PC-9 (cell line): Measurements from ENCODE around the gene CEP57L1. TPM values are rescaled to one million over a fixed set of nuclear protein-coding genes. Genes with fewer than 3 reads are reported as not detected.

Source experiments
- BruUV-seq: library from RNA; stranded (reverse); fragments of 400-500 nt; replicated peaks from 2 replicates; lab custom pipeline; 2021; lab: Mats Ljungman, UMichigan
- CTCF ChIA-PET: fragments of 300-600 bp; sonication (Branson Sonifier 250); formaldehyde crosslinking; loops from one replicate; lab custom pipeline; 2022; ENCODE audit warnings: antibody characterized with exemption; lab: Charles Lee
- POLR2A ChIA-PET: fragments of 300-600 bp; sonication (Branson Sonifier 250); formaldehyde crosslinking; loops from one replicate; lab custom pipeline; 2022; ENCODE audit warnings: antibody characterized with exemption; ENCODE audit not compliant: unreplicated experiment; lab: Charles Lee
- DNase-seq, 2 experiments: peaks; one replicate each; pipeline versions ENCODE4 v3.0.0 to v3.0.0-alpha.2; 2015 to 2022; ENCODE audit warnings: mixed read lengths in 1 of 2
- H2AFZ ChIP-seq: fragments of 200-600 bp; sonication (generic); 2 replicates; pipeline ENCODE4 v1.8.1; 2017; ENCODE audit warnings: antibody characterized with exemption
- H3F3A ChIP-seq: fragments of 200-600 bp; sonication (generic); 2 replicates; pipeline ENCODE4 v1.8.1; 2017; ENCODE audit warnings: antibody characterized with exemption, mild to moderate bottlenecking, low read depth; ENCODE audit not compliant: insufficient read depth
- H3K27ac ChIP-seq: fragments of 200-600 bp; sonication (generic); 2 replicates; pipeline ENCODE4 v1.6.1; 2016; ENCODE audit warnings: mixed run types
- H3K27me3 ChIP-seq: fragments of 200-600 bp; sonication (generic); 2 replicates; pipeline ENCODE4 v1.6.1; 2016; ENCODE audit warnings: low read depth, mixed run types; ENCODE audit not compliant: insufficient read depth
- H3K36me3 ChIP-seq: fragments of 200-600 bp; sonication (generic); 2 replicates; pipeline ENCODE4 v1.6.1; 2016; ENCODE audit warnings: low read depth, mixed run types
- H3K4me1 ChIP-seq: fragments of 200-600 bp; sonication (generic); replicated peaks from 2 replicates; pipeline ENCODE4 v1.6.1; 2016; ENCODE audit warnings: mixed run types; ENCODE audit not compliant: insufficient read depth
- H3K4me2 ChIP-seq: fragments of 200-600 bp; sonication (generic); 2 replicates; pipeline ENCODE4 v1.6.1; 2017; ENCODE audit warnings: mixed run types
- H3K4me3 ChIP-seq: fragments of 200-600 bp; sonication (generic); 2 replicates; pipeline ENCODE4 v1.6.1; 2016; ENCODE audit warnings: mixed run types
- H3K79me2 ChIP-seq: fragments of 200-600 bp; sonication (generic); 2 replicates; pipeline ENCODE4 v1.6.1; 2017; ENCODE audit warnings: low read depth, mixed run types
- H3K9me2 ChIP-seq: fragments of 200-600 bp; sonication (generic); 2 replicates; pipeline ENCODE4 v1.8.1; 2017; ENCODE audit warnings: mild to moderate bottlenecking; ENCODE audit not compliant: insufficient read depth
- H3K9me3 ChIP-seq: fragments of 200-600 bp; sonication (generic); 2 replicates; pipeline ENCODE4 v1.8.1; 2016; ENCODE audit warnings: low read depth; ENCODE audit not compliant: insufficient read depth
- H4K20me1 ChIP-seq: fragments of 200-600 bp; sonication (generic); 2 replicates; pipeline ENCODE4 v1.8.1; 2017; ENCODE audit not compliant: insufficient read depth
- EZH2 ChIP-seq: fragments of 200-600 bp; sonication (generic); IDR thresholded peaks from 2 replicates; pipeline ENCODE4 v1.8.0; 2017; ENCODE audit warnings: antibody characterized with exemption, low read depth
- intact Hi-C: fragments of 100-400 bp; cut with micrococcal nuclease; formaldehyde crosslinking; loops from one replicate; pipeline ENCODE4 v1.10.0; 2022; ENCODE audit not compliant: unreplicated experiment
- total RNA-seq: library from RNA; stranded (reverse); gene quantifications from 2 replicates; pipeline ENCODE4 v1.2.3, GENCODE V29; 2021
- TF ChIP-seq, protein P1 (sequence below): fragments of 200-600 bp; sonication (generic); conservative IDR thresholded peaks from 2 replicates; pipeline ENCODE4 v1.6.1; 2017; ENCODE audit warnings: mixed run types, antibody characterized with exemption, mild to moderate bottlenecking, moderate library complexity

The CEP57L1 gene
- total RNA-seq, 1 experiment from 2014 or later = 18.3 TPM

DNA sequence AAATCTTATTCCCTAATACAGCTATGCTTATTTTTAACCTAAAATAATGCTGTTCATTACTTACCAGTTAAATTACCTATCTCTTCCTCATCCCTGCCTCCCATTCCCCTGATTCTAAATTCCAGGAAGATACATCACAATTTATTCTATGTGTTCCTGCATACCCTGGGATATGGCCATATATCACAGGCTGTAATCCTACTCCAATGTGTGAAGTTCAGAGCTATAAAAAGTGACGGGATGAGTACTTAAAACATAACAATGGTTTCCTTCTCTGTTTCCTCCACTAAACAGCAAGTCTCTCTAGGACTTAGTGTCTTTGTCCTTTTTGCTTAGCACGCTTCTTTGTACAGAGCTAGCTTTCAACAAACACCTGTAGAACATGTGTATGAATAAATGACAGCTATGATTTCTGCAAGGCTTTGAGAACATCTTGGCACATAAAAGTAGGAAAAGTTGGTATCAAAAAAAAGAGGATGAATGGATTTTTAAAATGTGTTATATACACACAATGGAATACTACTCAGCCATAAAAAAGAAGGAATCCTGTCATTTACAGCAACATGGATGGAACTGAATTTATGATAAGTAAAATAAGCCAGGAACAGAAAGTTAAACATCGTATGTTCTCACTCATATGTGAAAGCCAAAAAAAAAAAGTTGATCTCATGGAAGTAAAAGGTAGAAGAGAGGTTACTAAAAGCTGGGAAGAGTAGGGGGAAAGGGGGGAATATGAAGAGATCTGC lies 46.5 kb upstream of the CEP57L1 start:
- 0 out of 2 replicates have a peak, but pooled peaks cover 4% of the 10 kb centered on the region for H3F3A ChIP-seq
- DNase-seq = no peak
- no peaks in the 10 kb centered on the region for H3K79me2 ChIP-seq
- H3K9me2 ChIP-seq = no peaks in the 10 kb centered on the region
- H3K27me3 ChIP-seq = no peaks in the 10 kb centered on the region
- BruUV-seq = no TSS peak
- H3K36me3 ChIP-seq = no peaks in the 10 kb centered on the region
- peaks cover 18% of the 10 kb centered on the region for H3K4me1 ChIP-seq
- H4K20me1 ChIP-seq = no peaks in the 10 kb centered on the region
- ChIA-PET POLR2A (no interaction called here), CTCF (interaction anchor here (0.6 kb wide), 1 partner anchor 45 kb away, joined by 3 read pairs; no protein-coding TSS in a partner anchor)
- H3K4me3 ChIP-seq = no peak overlapping the region
- no peak overlapping the region for H3K4me2 ChIP-seq
- intact Hi-C loops = no loop called here
- H3K27ac ChIP-seq = no peak overlapping the region
- TF ChIP-seq, protein P1, sequence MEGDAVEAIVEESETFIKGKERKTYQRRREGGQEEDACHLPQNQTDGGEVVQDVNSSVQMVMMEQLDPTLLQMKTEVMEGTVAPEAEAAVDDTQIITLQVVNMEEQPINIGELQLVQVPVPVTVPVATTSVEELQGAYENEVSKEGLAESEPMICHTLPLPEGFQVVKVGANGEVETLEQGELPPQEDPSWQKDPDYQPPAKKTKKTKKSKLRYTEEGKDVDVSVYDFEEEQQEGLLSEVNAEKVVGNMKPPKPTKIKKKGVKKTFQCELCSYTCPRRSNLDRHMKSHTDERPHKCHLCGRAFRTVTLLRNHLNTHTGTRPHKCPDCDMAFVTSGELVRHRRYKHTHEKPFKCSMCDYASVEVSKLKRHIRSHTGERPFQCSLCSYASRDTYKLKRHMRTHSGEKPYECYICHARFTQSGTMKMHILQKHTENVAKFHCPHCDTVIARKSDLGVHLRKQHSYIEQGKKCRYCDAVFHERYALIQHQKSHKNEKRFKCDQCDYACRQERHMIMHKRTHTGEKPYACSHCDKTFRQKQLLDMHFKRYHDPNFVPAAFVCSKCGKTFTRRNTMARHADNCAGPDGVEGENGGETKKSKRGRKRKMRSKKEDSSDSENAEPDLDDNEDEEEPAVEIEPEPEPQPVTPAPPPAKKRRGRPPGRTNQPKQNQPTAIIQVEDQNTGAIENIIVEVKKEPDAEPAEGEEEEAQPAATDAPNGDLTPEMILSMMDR = no peak
- TF ChIP-seq EZH2 = no peak
- no peaks in the 10 kb centered on the region for H3K9me3 ChIP-seq
- H2AFZ ChIP-seq = no peak overlapping the region

DNA sequence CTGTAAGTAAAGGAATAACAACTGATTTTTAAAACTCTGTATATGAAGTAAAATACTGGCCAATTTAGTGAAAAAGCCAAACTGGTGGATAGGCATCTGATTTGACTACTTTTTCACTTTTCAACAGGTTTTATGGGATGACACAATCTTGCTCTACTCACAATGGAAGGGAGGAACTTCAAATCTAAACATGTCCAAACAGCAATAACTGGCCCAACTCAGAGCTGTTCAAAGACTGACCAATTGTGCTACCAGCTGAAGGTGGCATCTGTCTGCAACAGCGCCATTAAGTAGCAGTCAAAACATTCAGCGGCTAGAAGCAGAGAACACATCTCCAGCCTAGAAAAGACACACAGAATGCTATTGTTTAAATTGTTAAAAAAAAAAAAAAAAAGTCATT lies 45.3 kb upstream of the CEP57L1 start:
- Histone ChIP-seq H3F3A (0 out of 2 replicates have a peak, but pooled peaks cover 4% of the 10 kb centered on the region), H3K9me2 (no peaks in the 10 kb centered on the region), H3K9me3 (no peaks in the 10 kb centered on the region), H3K4me2 (no peak overlapping the region), H3K27ac (no peak overlapping the region), H3K79me2 (no peaks in the 10 kb centered on the region), H3K27me3 (no peaks in the 10 kb centered on the region), H3K4me1 (peaks cover 18% of the 10 kb centered on the region), H3K36me3 (no peaks in the 10 kb centered on the region), H3K4me3 (no peak overlapping the region), H2AFZ (no peak overlapping the region), H4K20me1 (no peaks in the 10 kb centered on the region)
- intact Hi-C loops = loop anchor here (10.0 kb wide), 1 partner anchor 55 kb away; no protein-coding TSS in a partner anchor
- no peak for DNase-seq
- no peak for TF ChIP-seq EZH2
- TF ChIP-seq, protein P1 = no peak
- ChIA-PET POLR2A (no interaction called here), CTCF (no interaction called here)
- no TSS peak for BruUV-seq

DNA sequence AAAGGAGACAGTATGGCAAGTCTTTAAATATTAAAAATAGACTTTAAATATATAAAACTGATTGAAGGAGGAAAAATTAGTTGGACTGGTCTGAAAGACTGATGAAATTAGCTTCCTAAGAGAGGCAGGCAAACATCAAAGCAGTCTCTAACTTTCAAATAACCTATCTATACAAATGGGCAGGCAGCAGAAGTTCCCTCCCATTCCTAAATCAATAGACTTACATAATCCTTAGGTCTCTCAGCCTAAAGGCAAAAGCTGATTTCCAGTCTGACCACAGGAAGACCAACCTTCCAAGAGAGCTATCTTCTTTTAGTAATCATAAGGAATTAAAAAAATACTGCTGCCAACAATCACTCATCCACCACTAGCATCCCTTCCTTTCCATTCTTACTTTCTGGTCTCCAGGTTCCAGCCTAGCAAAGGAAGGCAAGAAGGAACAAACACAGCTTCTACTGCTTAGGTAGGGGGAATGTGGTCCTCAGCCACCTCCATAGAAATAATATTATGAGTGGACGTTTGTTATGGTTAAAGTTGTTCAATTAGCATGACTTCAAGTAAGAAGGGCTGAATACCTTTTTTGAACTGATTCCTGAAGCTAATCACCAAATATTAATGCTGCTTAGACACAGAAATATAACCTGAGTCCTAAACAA lies 44.7 kb upstream of the CEP57L1 start:
- Histone ChIP-seq H3K27ac (no peak overlapping the region), H4K20me1 (no peaks in the 10 kb centered on the region), H2AFZ (no peak overlapping the region), H3K27me3 (no peaks in the 10 kb centered on the region), H3K4me1 (peaks cover 18% of the 10 kb centered on the region), H3K79me2 (no peaks in the 10 kb centered on the region), H3K4me3 (no peak overlapping the region), H3K36me3 (no peaks in the 10 kb centered on the region), H3K9me3 (no peaks in the 10 kb centered on the region), H3F3A (0 out of 2 replicates have a peak, but pooled peaks cover 4% of the 10 kb centered on the region), H3K9me2 (no peaks in the 10 kb centered on the region), H3K4me2 (no peak overlapping the region)
- ChIA-PET CTCF (no interaction called here), POLR2A (no interaction called here)
- TF ChIP-seq, protein P1 = no peak
- intact Hi-C loops = loop anchor here (10.0 kb wide), 1 partner anchor 56 kb away; no protein-coding TSS in a partner anchor
- BruUV-seq = no TSS peak
- DNase-seq = no peak
